DOHH2 (cell line): ENCODE results near the gene DLX2.
A peak's percentile ranks its signal among the peaks of the same experiment; 100 is the strongest.

ENCODE experiments used
- H3F3A ChIP-seq: fragments of 200-600 bp; sonication (generic), shearing (Covaris generic); 2 replicates; pipeline ENCODE4 v1.6.0; 2016; ENCODE audit warnings: antibody characterized with exemption, mild to moderate bottlenecking; ENCODE audit not compliant: control insufficient read depth, insufficient read depth
- H3K27ac ChIP-seq: fragments of 200-600 bp; sonication (generic); 2 replicates; pipeline ENCODE4 v1.5.1; 2014; ENCODE audit warnings: low read depth, mild to moderate bottlenecking, low read length, moderate library complexity
- H3K27me3 ChIP-seq: fragments of 200-600 bp; sonication (generic); 2 replicates; pipeline ENCODE4 v1.6.1; 2014; ENCODE audit warnings: mild to moderate bottlenecking, low read length, mixed read lengths; ENCODE audit not compliant: control insufficient read depth
- H3K36me3 ChIP-seq: fragments of 200-600 bp; sonication (generic); 2 replicates; pipeline ENCODE4 v1.6.1; 2014; ENCODE audit warnings: mild to moderate bottlenecking, low read length, moderate library complexity, mixed read lengths; ENCODE audit not compliant: control insufficient read depth
- H3K4me1 ChIP-seq: fragments of 200-600 bp; sonication (generic); 2 replicates; pipeline ENCODE4 v1.6.1; 2014; ENCODE audit warnings: mild to moderate bottlenecking, low read length, mixed read lengths; ENCODE audit not compliant: control insufficient read depth
- H3K4me2 ChIP-seq: fragments of 200-600 bp; sonication (generic); 2 replicates; pipeline ENCODE4 v1.6.0; 2014; ENCODE audit warnings: mild to moderate bottlenecking, low read length, moderate library complexity
- H3K4me3 ChIP-seq: fragments of 200-600 bp; sonication (generic); 2 replicates; pipeline ENCODE4 v1.5.1; 2014; ENCODE audit warnings: mild to moderate bottlenecking, low read length, mixed read lengths
- H3K79me2 ChIP-seq: fragments of 200-600 bp; sonication (generic); 2 replicates; pipeline ENCODE4 v1.6.1; 2014; ENCODE audit warnings: mild to moderate bottlenecking, low read length, mixed read lengths; ENCODE audit not compliant: control insufficient read depth
- H3K9me2 ChIP-seq: fragments of 200-600 bp; sonication (generic); replicated peaks from 2 replicates; pipeline ENCODE4 v1.6.1; 2014; ENCODE audit warnings: mild to moderate bottlenecking, low read length, mixed read lengths; ENCODE audit not compliant: control insufficient read depth
- H3K9me3 ChIP-seq: fragments of 200-600 bp; sonication (generic); 2 replicates; pipeline ENCODE4 v1.6.1; 2014; ENCODE audit warnings: antibody characterized with exemption, low read length, mixed read lengths; ENCODE audit not compliant: control insufficient read depth, insufficient read depth
- H4K20me1 ChIP-seq: fragments of 200-600 bp; sonication (generic); 2 replicates; pipeline ENCODE4 v1.6.0; 2014; ENCODE audit warnings: low read depth, mild to moderate bottlenecking, antibody characterized with exemption, low read length, moderate library complexity; ENCODE audit not compliant: control insufficient read depth, insufficient read depth
- CTCF ChIP-seq: fragments of 200-600 bp; sonication (generic); IDR thresholded peaks from one replicate; pipeline ENCODE4 v1.5.1; 2014; ENCODE audit warnings: antibody characterized with exemption, mild to moderate bottlenecking, low read depth, low read length; ENCODE audit not compliant: poor library complexity, severe bottlenecking
- EZH2phosphoT487 ChIP-seq: fragments of 200-600 bp; sonication (generic); IDR thresholded peaks from 2 replicates; pipeline ENCODE4 v1.6.1; 2017; ENCODE audit warnings: borderline replicate concordance, mild to moderate bottlenecking, antibody characterized with exemption, low read length, moderate library complexity, mixed read lengths

The DLX2 gene

DNA sequence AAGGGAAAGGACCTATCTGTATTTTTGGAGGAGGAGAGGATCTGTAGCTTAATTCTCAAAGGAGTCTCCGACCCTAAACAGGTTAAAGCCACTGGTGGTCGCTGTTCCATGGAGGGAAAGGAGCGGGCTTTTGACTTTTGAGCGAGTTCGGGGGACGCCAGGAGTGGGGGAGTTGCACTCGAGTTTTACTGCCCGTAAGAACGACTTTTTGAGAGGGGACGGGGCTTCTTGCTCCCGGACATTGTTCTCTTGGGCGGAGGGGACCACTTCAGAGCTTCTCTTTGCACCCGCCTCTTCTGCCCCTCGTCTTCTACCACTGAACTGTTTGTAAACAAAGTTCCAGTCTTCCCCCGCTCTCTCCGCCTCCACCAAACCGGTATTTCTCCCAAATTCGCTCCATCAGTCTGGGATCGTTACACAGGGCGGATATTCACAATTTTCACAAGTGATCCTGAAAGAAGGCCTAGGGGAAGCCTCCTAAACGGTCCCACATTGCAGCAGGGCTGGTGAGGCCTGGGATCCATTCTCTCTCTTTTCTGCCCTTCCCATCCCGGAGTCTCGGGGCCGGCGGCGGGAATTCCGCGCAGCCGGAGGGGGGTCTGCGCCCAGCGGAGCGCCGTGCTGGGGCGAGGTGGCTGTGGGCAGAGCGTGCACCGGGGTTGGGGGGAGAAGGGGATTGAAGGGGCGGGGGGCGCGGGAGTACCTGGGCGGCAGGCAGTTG, 6.6 kb downstream of the DLX2 start:
- peaks cover 13% of the 10 kb centered on the region for H3F3A ChIP-seq
- H3K27ac ChIP-seq = no peak overlapping the region
- H3K4me3 ChIP-seq = peak overlapping the region; percentile 79
- H3K79me2 ChIP-seq = no peaks in the 10 kb centered on the region
- TF ChIP-seq CTCF = peak; percentile 66
- TF ChIP-seq EZH2phosphoT487 = no peak; the same call in 1 of the 2 replicates
- peaks cover 96% of the 10 kb centered on the region for H3K27me3 ChIP-seq
- H3K36me3 ChIP-seq = no peaks in the 10 kb centered on the region
- H3K4me2 ChIP-seq = peak overlapping the region; percentile 89
- H3K4me1 ChIP-seq = peaks cover 56% of the 10 kb centered on the region
- H3K9me3 ChIP-seq = no peaks in the 10 kb centered on the region
- H4K20me1 ChIP-seq = peaks cover 12% of the 10 kb centered on the region; the same call in 1 of the 2 replicates
- no peaks in the 10 kb centered on the region for H3K9me2 ChIP-seq

DNA sequence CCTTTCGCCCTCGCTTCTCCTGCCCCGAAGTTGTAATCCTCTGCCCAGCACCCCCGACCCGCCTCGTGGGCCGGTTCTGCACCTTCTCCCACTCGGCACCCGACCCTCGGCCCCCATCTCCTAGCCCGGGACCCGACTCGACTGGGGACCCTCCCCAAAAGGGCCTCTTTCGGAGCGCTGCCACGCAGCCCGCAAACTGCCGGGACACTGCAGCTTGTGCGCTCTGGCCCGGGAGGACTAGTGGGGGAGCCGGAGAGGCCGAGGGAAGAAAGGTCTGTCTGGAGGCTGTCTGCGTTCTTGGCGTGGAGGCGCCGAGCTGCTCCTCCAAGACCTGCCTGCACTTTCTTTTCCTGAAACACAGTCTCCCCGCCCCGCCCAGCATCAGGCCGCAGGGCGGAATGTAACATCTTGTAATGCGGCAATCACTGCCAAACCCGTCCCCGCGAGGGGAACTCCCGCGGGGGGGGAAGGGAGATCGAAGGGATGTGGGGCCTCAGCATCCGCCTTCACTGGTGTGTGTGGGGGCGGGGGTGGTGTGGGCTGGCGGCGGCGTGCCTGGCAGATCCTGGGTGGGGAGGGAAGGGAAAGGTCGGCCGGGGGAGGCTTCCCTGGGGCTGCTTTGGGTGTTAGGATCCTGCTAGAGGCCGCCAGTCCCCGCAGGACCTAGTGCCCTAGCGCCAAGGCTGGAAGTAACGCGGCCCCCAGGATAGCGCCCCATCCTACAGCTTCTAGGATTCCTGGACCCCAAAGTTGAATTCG, 7.4 kb downstream of the DLX2 start:
- Histone ChIP-seq H3F3A (peaks cover 13% of the 10 kb centered on the region), H3K4me1 (peaks cover 49% of the 10 kb centered on the region), H3K27ac (no peak overlapping the region), H3K27me3 (peaks cover 96% of the 10 kb centered on the region), H4K20me1 (peaks cover 8% of the 10 kb centered on the region; the same call in 1 of the 2 replicates), H3K9me2 (no peaks in the 10 kb centered on the region), H3K36me3 (no peaks in the 10 kb centered on the region), H3K79me2 (no peaks in the 10 kb centered on the region), H3K4me3 (peak overlapping the region; percentile 79), H3K4me2 (peak overlapping the region; percentile 89), H3K9me3 (no peaks in the 10 kb centered on the region)
- no peak for TF ChIP-seq CTCF
- TF ChIP-seq EZH2phosphoT487 = peak; percentile 71; the same call in 1 of the 2 replicates

GRCh38 chr2:172094294-172095145, 8.2 kb downstream of the DLX2 start:
- H4K20me1 ChIP-seq = peaks cover 8% of the 10 kb centered on the region; the same call in 1 of the 2 replicates
- no peak overlapping the region for H3K27ac ChIP-seq
- TF ChIP-seq EZH2phosphoT487 = peak; percentile 87; the same call in 1 of the 2 replicates
- TF ChIP-seq CTCF = no peak

More at GRCh38 chr2:172094294-172095145, 8.2 kb downstream of the DLX2 start:
- H3K36me3 ChIP-seq = no peaks in the 10 kb centered on the region
- H3K79me2 ChIP-seq = no peaks in the 10 kb centered on the region
- peaks cover 96% of the 10 kb centered on the region for H3K27me3 ChIP-seq
- H3K9me2 ChIP-seq = no peaks in the 10 kb centered on the region
- H3K4me3 ChIP-seq = peak overlapping the region; percentile 79
- peak overlapping the region; percentile 89 for H3K4me2 ChIP-seq
- peaks cover 41% of the 10 kb centered on the region for H3K4me1 ChIP-seq
- peaks cover 13% of the 10 kb centered on the region for H3F3A ChIP-seq
- H3K9me3 ChIP-seq = no peaks in the 10 kb centered on the region
